AG09309 (cell line): Measurements from ENCODE around the gene CREB3L2.

Source experiments
- DNase-seq: peaks from one replicate; pipeline ENCODE4 v3.0.0-alpha.2; 2010; ENCODE audit warnings: low read depth
- H3K4me3 ChIP-seq: 2 replicates; pipeline ENCODE4 v1.5.1; 2011; ENCODE audit warnings: mild to moderate bottlenecking, low read depth, low read length, moderate library complexity; ENCODE audit not compliant: control insufficient read depth
- CTCF ChIP-seq: IDR thresholded peaks from 2 replicates; pipeline ENCODE4 v1.5.1; 2011; ENCODE audit warnings: mild to moderate bottlenecking, low read depth, low read length, inconsistent platforms; ENCODE audit not compliant: insufficient read depth, control insufficient read depth; ENCODE audit errors: missing control alignments

Gene CREB3L2

GRCh38 chr7:137829337-137829992 is 172.4 kb downstream of the CREB3L2 start:
- no peak for TF ChIP-seq CTCF
- no peak overlapping the region for H3K4me3 ChIP-seq
- DNase-seq: no peak

GRCh38 chr7:137828456-137828855 is 173.4 kb downstream of the CREB3L2 start:
- no peak for TF ChIP-seq CTCF
- no peak for DNase-seq
- H3K4me3 ChIP-seq: no peak overlapping the region

GRCh38 chr7:137825489-137825888 is 176.4 kb downstream of the CREB3L2 start:
- DNase-seq: no peak
- no peak overlapping the region for H3K4me3 ChIP-seq
- no peak for TF ChIP-seq CTCF
